ENCODE results near the gene GLMP. TPM values are rescaled to one million over a fixed set of nuclear protein-coding genes. Genes with fewer than 3 reads are reported as not detected.

GLMP gene
- total RNA-seq, 2 donors from 2014 or later, result 17.2 to 19.6 TPM

- no peaks in the 10 kb centered on the region for H3K27me3 Mint-ChIP-seq
- peaks cover 0 to 3% of the 10 kb centered on the region in 2 donors for H3K4me1 Mint-ChIP-seq (ENCODE audit: low read depth in 2 of 2)
- ATAC-seq (no peak), DNase-seq (ENCODE audit: low spot score) (no peak)
- H3K9me3 Mint-ChIP-seq, result no peaks in the 10 kb centered on the region
- peaks cover 19% of the 10 kb centered on the region for H3K36me3 Mint-ChIP-seq
- H3K4me3 Mint-ChIP-seq, result no peak overlapping the region
- no peak overlapping the region for H3K27ac Mint-ChIP-seq
Measured at GRCh38 chr1:156305215-156305614, 9.7 kb upstream of the GLMP start.

- Mint-ChIP-seq H3K27me3 (no peaks in the 10 kb centered on the region), H3K36me3 (peaks cover 10% of the 10 kb centered on the region), H3K9me3 (no peaks in the 10 kb centered on the region), H3K27ac (no peak overlapping the region), H3K4me1 (ENCODE audit: low read depth in 2 of 2) (no peaks in the 10 kb centered on the region), H3K4me3 (no peak overlapping the region)
- DNase-seq (ENCODE audit: low spot score), result no peak
- ATAC-seq, result no peak
Measured at GRCh38 chr1:156303241-156303640, 7.8 kb upstream of the GLMP start.

- Mint-ChIP-seq H3K36me3 (no peaks in the 10 kb centered on the region), H3K27ac (no peak within 1 kb of the TSS), H3K4me1 (ENCODE audit: low read depth in 2 of 2) (peaks cover 7 to 12% of the 10 kb centered on the region in 2 donors), H3K9me3 (no peaks in the 10 kb centered on the region), H3K4me3 (no peak within 1 kb of the TSS), H3K27me3 (no peaks in the 10 kb centered on the region)
- DNase-seq (ENCODE audit: low spot score) (no peak), ATAC-seq (peak in 1 of 2 donors; percentile 16)
Measured at GRCh38 chr1:156298852-156299357, 3.4 kb upstream of the GLMP start, which contains the start of gene VHLL. VHLL (minus strand) TSS chr1:156299307; CDS start chr1:156299189, 118 bp downstream.

- Mint-ChIP-seq H3K36me3 (no peaks in the 10 kb centered on the region), H3K27ac (no peak overlapping the region), H3K9me3 (no peaks in the 10 kb centered on the region), H3K27me3 (no peaks in the 10 kb centered on the region), H3K4me1 (ENCODE audit: low read depth in 2 of 2) (peaks cover 15 to 21% of the 10 kb centered on the region in 2 donors), H3K4me3 (no peak overlapping the region)
- DNase-seq (ENCODE audit: low spot score), result no peak
- ATAC-seq, result no peak
Measured at GRCh38 chr1:156293895-156294294, 1.6 kb downstream of the GLMP start.

GRCh38 chr1:156293098-156293434 lies 2.4 kb downstream of the GLMP start:
- Mint-ChIP-seq H3K27me3 (no peaks in the 10 kb centered on the region), H3K9me3 (no peaks in the 10 kb centered on the region), H3K4me3 (peak overlapping the region; percentile 35), H3K27ac (no peak overlapping the region), H3K4me1 (ENCODE audit: low read depth in 2 of 2) (peaks cover 15 to 21% of the 10 kb centered on the region in 2 donors), H3K36me3 (no peaks in the 10 kb centered on the region)
- no peak for DNase-seq (ENCODE audit: low spot score)
- no peak for ATAC-seq

- ATAC-seq (peak; percentile 87 to 90), DNase-seq (ENCODE audit: low spot score) (peak; percentile 78)
- no peaks in the 10 kb centered on the region for H3K27me3 Mint-ChIP-seq
- H3K27ac Mint-ChIP-seq, result peak overlapping the region; percentile 40 to 79
- H3K4me1 Mint-ChIP-seq (ENCODE audit: low read depth in 2 of 2), result peaks cover 15 to 21% of the 10 kb centered on the region in 2 donors
- H3K4me3 Mint-ChIP-seq, result peak overlapping the region; percentile 73
- H3K9me3 Mint-ChIP-seq, result no peaks in the 10 kb centered on the region
- H3K36me3 Mint-ChIP-seq, result no peaks in the 10 kb centered on the region
Measured at GRCh38 chr1:156291226-156292061, 4.0 kb downstream of the GLMP start.

- Mint-ChIP-seq H3K36me3 (no peaks in the 10 kb centered on the region), H3K4me3 (no peak overlapping the region), H3K4me1 (ENCODE audit: low read depth in 2 of 2) (peaks cover 10 to 18% of the 10 kb centered on the region in 2 donors), H3K9me3 (no peaks in the 10 kb centered on the region), H3K27me3 (no peaks in the 10 kb centered on the region), H3K27ac (no peak overlapping the region)
- ATAC-seq, result no peak
- DNase-seq (ENCODE audit: low spot score), result no peak
Measured at GRCh38 chr1:156289857-156290256, 5.6 kb downstream of the GLMP start.

GRCh38 chr1:156286061-156286460 lies 9.4 kb downstream of the GLMP start:
- Mint-ChIP-seq H3K4me1 (ENCODE audit: low read depth in 2 of 2) (peaks cover 25 to 28% of the 10 kb centered on the region in 2 donors), H3K36me3 (no peaks in the 10 kb centered on the region), H3K27ac (no peak overlapping the region), H3K9me3 (no peaks in the 10 kb centered on the region), H3K27me3 (no peaks in the 10 kb centered on the region), H3K4me3 (no peak overlapping the region)
- DNase-seq (ENCODE audit: low spot score) (no peak), ATAC-seq (no peak)

- Mint-ChIP-seq H3K27ac (no peak overlapping the region), H3K9me3 (no peaks in the 10 kb centered on the region), H3K4me3 (no peak overlapping the region), H3K36me3 (no peaks in the 10 kb centered on the region), H3K27me3 (no peaks in the 10 kb centered on the region), H3K4me1 (ENCODE audit: low read depth in 2 of 2) (peaks cover 26 to 33% of the 10 kb centered on the region in 2 donors)
- no peak for ATAC-seq
- no peak for DNase-seq (ENCODE audit: low spot score)
Measured at GRCh38 chr1:156285437-156285836, 10.0 kb downstream of the GLMP start.

GRCh38 chr1:156284757-156285156 lies 10.7 kb downstream of the GLMP start:
- DNase-seq (ENCODE audit: low spot score) (no peak), ATAC-seq (no peak)
- Mint-ChIP-seq H3K36me3 (no peaks in the 10 kb centered on the region), H3K27me3 (no peaks in the 10 kb centered on the region), H3K4me3 (no peak overlapping the region), H3K9me3 (no peaks in the 10 kb centered on the region), H3K4me1 (ENCODE audit: low read depth in 2 of 2) (peaks cover 31 to 35% of the 10 kb centered on the region in 2 donors), H3K27ac (no peak overlapping the region)

GRCh38 chr1:156284112-156284511 lies 11.4 kb downstream of the GLMP start, which contains the start of gene TMEM79:
TMEM79 (plus strand) TSS chr1:156284325; CDS start chr1:156285227, 902 bp downstream.
- H3K27ac Mint-ChIP-seq, result peak within 1 kb of the TSS; percentile 93 to 98
- no peaks in the 10 kb centered on the region for H3K27me3 Mint-ChIP-seq
- peak within 1 kb of the TSS; percentile 99 for H3K4me3 Mint-ChIP-seq
- H3K9me3 Mint-ChIP-seq, result no peaks in the 10 kb centered on the region
- H3K36me3 Mint-ChIP-seq, result no peaks in the 10 kb centered on the region
- ATAC-seq (no peak), DNase-seq (ENCODE audit: low spot score) (no peak)
- H3K4me1 Mint-ChIP-seq (ENCODE audit: low read depth in 2 of 2), result peaks cover 31 to 35% of the 10 kb centered on the region in 2 donors

GRCh38 chr1:156283521-156283920 lies 12.0 kb downstream of the GLMP start:
- no peak for DNase-seq (ENCODE audit: low spot score)
- Mint-ChIP-seq H3K27me3 (no peaks in the 10 kb centered on the region), H3K4me1 (ENCODE audit: low read depth in 2 of 2) (peaks cover 31 to 35% of the 10 kb centered on the region in 2 donors)

GRCh38 chr1:156282479-156283222 lies 12.8 kb downstream of the GLMP start, which contains the start of gene SMG5:
SMG5 (minus strand) TSS chr1:156282825; CDS start chr1:156282680, 145 bp downstream.
- peak; percentile 93 to 97 for ATAC-seq

More at GRCh38 chr1:156283521-156283920, 12.0 kb downstream of the GLMP start:
- peaks cover 3% of the 10 kb centered on the region for H3K36me3 Mint-ChIP-seq
- no peaks in the 10 kb centered on the region for H3K9me3 Mint-ChIP-seq
- no peak for ATAC-seq
- peak overlapping the region; percentile 93 to 98 for H3K27ac Mint-ChIP-seq
- H3K4me3 Mint-ChIP-seq, result peak overlapping the region; percentile 99

More at GRCh38 chr1:156282479-156283222, 12.8 kb downstream of the GLMP start, which contains the start of gene SMG5:
- peak; percentile 97 for DNase-seq (ENCODE audit: low spot score)
- H3K27ac Mint-ChIP-seq, result peak within 1 kb of the TSS; percentile 93 to 98
- peaks cover 11% of the 10 kb centered on the region for H3K36me3 Mint-ChIP-seq
- H3K27me3 Mint-ChIP-seq, result no peaks in the 10 kb centered on the region
- peaks cover 35 to 37% of the 10 kb centered on the region in 2 donors for H3K4me1 Mint-ChIP-seq (ENCODE audit: low read depth in 2 of 2)
- H3K4me3 Mint-ChIP-seq, result peak within 1 kb of the TSS; percentile 99
- no peaks in the 10 kb centered on the region for H3K9me3 Mint-ChIP-seq

Measured in natural killer cell treated with Interleukin-12 subunit alpha and Interleukin-12 subunit beta and Interleukin-15 and Interleukin-18, amount 100 ng/mL, for 72 hours (primary cell).